ENCODE data around the gene VWA8. TPM values are rescaled to one million over a fixed set of nuclear protein-coding genes. Genes with fewer than 3 reads are reported as not detected.

Gene VWA8
- total RNA-seq, 1 experiment from 2014 or later = 21.4 TPM

DNA sequence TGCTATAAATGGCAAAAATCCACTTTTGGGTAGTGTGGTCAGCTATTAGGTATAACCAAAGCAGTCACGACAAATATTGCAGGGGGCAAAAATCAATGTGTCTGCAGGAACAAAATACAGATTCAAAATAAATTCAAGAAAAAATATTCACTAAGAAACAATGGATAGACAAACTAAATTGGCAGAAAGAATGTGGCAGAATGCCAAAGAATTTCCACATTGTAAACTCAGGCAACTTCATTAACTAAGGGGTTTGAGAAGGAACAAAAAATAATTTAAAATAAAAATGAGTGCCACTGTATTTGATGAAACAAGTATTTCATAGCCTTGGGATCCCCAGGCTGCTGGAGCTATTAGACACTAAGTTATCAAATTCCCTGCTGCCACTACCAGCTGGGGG lies 193.1 kb downstream of the VWA8 start:
- DNase-seq (ENCODE audit: unreplicated experiment) = peak; percentile 22
- intact Hi-C loops (cut with micrococcal nuclease) = no loop called here
- peaks cover 10% of the 10 kb centered on the region for H3K36me3 Mint-ChIP-seq (ENCODE audit: insufficient read depth, unreplicated experiment)
- H3K9me3 Mint-ChIP-seq (ENCODE audit: unreplicated experiment) = no peaks in the 10 kb centered on the region
- no peaks in the 10 kb centered on the region for H3K4me1 Mint-ChIP-seq (ENCODE audit: insufficient read depth, unreplicated experiment)
- no peak overlapping the region for H3K4me3 Mint-ChIP-seq (ENCODE audit: unreplicated experiment)
- ChIA-PET CTCF (no interaction called here), POLR2A (no interaction called here)
- TF ChIP-seq, protein P1, sequence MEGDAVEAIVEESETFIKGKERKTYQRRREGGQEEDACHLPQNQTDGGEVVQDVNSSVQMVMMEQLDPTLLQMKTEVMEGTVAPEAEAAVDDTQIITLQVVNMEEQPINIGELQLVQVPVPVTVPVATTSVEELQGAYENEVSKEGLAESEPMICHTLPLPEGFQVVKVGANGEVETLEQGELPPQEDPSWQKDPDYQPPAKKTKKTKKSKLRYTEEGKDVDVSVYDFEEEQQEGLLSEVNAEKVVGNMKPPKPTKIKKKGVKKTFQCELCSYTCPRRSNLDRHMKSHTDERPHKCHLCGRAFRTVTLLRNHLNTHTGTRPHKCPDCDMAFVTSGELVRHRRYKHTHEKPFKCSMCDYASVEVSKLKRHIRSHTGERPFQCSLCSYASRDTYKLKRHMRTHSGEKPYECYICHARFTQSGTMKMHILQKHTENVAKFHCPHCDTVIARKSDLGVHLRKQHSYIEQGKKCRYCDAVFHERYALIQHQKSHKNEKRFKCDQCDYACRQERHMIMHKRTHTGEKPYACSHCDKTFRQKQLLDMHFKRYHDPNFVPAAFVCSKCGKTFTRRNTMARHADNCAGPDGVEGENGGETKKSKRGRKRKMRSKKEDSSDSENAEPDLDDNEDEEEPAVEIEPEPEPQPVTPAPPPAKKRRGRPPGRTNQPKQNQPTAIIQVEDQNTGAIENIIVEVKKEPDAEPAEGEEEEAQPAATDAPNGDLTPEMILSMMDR (IDR thresholded peaks at IDR 0.05; ENCODE audit: unreplicated experiment) = no peak
- BruUV-seq (replicated peaks) = no TSS peak
- H3K27ac Mint-ChIP-seq (ENCODE audit: low read depth, unreplicated experiment) = no peak overlapping the region
- no peaks in the 10 kb centered on the region for H3K27me3 Mint-ChIP-seq (ENCODE audit: insufficient read depth, unreplicated experiment)

DNA sequence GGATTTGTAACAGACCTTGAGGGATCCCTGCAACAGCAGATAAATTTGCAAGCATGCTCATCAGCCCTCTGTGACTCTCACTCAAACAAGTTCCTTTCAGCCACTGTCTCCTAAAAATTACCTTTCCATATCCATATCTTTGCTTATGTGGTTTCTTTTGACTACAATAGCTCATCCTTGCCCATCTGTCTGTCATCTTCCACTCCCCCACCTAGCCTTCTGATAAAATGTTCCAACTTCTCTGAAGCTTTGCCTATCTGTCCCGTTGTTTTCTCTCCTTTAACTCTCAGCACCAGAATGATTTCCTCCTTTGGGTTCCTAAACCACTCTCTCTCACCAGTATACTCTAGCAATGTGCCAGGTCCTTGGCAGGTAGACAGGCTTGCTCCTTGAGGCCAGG lies 194.5 kb downstream of the VWA8 start:
- TF ChIP-seq, protein P1 (IDR thresholded peaks at IDR 0.05; ENCODE audit: unreplicated experiment) = no peak
- CTCF ChIA-PET = interaction anchor here (0.6 kb wide), 1 partner anchor 1421 kb away, joined by 3 read pairs; no protein-coding TSS in a partner anchor
- Mint-ChIP-seq H3K36me3 (ENCODE audit: insufficient read depth, unreplicated experiment) (peaks cover 10% of the 10 kb centered on the region), H3K4me3 (ENCODE audit: unreplicated experiment) (no peak overlapping the region), H3K27me3 (ENCODE audit: insufficient read depth, unreplicated experiment) (no peaks in the 10 kb centered on the region), H3K27ac (ENCODE audit: low read depth, unreplicated experiment) (no peak overlapping the region), H3K9me3 (ENCODE audit: unreplicated experiment) (no peaks in the 10 kb centered on the region), H3K4me1 (ENCODE audit: insufficient read depth, unreplicated experiment) (no peaks in the 10 kb centered on the region)
- intact Hi-C loops (cut with micrococcal nuclease) = no loop called here
- POLR2A ChIA-PET = interaction anchor here (2.0 kb wide), 1 partner anchor 38 kb away, joined by 7 read pairs; no protein-coding TSS in a partner anchor
- no peak for DNase-seq (ENCODE audit: unreplicated experiment)
- BruUV-seq (replicated peaks) = no TSS peak

GRCh38 chr13:41765813-41766212 lies 195.1 kb downstream of the VWA8 start:
- no peak overlapping the region for H3K4me3 Mint-ChIP-seq (ENCODE audit: unreplicated experiment)

DNA sequence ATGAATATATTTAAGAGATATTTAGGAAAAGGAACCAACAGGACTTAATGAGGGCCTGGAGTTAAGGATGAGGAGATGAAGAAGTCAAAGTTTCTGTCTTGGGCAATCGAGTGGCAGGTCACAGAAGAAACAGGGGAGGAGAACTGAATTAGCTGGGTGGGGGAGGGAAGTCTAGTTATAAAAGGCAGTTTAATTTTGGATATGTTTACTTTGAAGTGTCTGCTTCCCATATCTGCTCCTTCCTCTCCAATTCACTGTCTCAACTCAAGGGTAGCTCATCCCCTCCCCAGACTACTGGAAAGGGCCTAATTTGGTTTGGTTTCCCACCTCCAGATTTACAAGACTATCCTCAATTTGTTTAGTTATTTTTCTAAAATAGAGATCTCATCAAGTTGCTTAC lies 195.9 kb downstream of the VWA8 start:
- H3K4me1 Mint-ChIP-seq (ENCODE audit: insufficient read depth, unreplicated experiment) = no peaks in the 10 kb centered on the region
- DNase-seq (ENCODE audit: unreplicated experiment) = no peak
- intact Hi-C loops (cut with micrococcal nuclease) = no loop called here
- ChIA-PET CTCF (interaction anchor here (0.5 kb wide), 1 partner anchor 722 kb away, joined by 4 read pairs; no protein-coding TSS in a partner anchor), POLR2A (interaction anchor here (2.0 kb wide), 1 partner anchor 37 kb away, joined by 7 read pairs; no protein-coding TSS in a partner anchor)
- BruUV-seq (replicated peaks) = no TSS peak
- no peak overlapping the region for H3K4me3 Mint-ChIP-seq (ENCODE audit: unreplicated experiment)
- no peaks in the 10 kb centered on the region for H3K27me3 Mint-ChIP-seq (ENCODE audit: insufficient read depth, unreplicated experiment)
- TF ChIP-seq, protein P1 (IDR thresholded peaks at IDR 0.05; ENCODE audit: unreplicated experiment) = no peak
- H3K27ac Mint-ChIP-seq (ENCODE audit: low read depth, unreplicated experiment) = no peak overlapping the region
- H3K36me3 Mint-ChIP-seq (ENCODE audit: insufficient read depth, unreplicated experiment) = peaks cover 7% of the 10 kb centered on the region
- no peaks in the 10 kb centered on the region for H3K9me3 Mint-ChIP-seq (ENCODE audit: unreplicated experiment)

More at GRCh38 chr13:41765813-41766212, 195.1 kb downstream of the VWA8 start:
- peaks cover 11% of the 10 kb centered on the region for H3K36me3 Mint-ChIP-seq (ENCODE audit: insufficient read depth, unreplicated experiment)
- BruUV-seq (replicated peaks) = no TSS peak
- no peaks in the 10 kb centered on the region for H3K9me3 Mint-ChIP-seq (ENCODE audit: unreplicated experiment)
- H3K27ac Mint-ChIP-seq (ENCODE audit: low read depth, unreplicated experiment) = no peak overlapping the region
- H3K27me3 Mint-ChIP-seq (ENCODE audit: insufficient read depth, unreplicated experiment) = no peaks in the 10 kb centered on the region
- no peak for DNase-seq (ENCODE audit: unreplicated experiment)
- ChIA-PET POLR2A (interaction anchor here (2.0 kb wide), 1 partner anchor 38 kb away, joined by 7 read pairs; no protein-coding TSS in a partner anchor), CTCF (no interaction called here)
- H3K4me1 Mint-ChIP-seq (ENCODE audit: insufficient read depth, unreplicated experiment) = no peaks in the 10 kb centered on the region
- TF ChIP-seq, protein P1 (IDR thresholded peaks at IDR 0.05; ENCODE audit: unreplicated experiment) = no peak
- intact Hi-C loops (cut with micrococcal nuclease) = no loop called here

Measured in MCF 10A (cell line).